PFSK-1 (cell line): ENCODE data around the gene EFEMP1.

ENCODE experiments used
- POLR2AphosphoS5 ChIP-seq: IDR thresholded peaks from 2 replicates; pipeline ENCODE4 v1.6.1; 2012; ENCODE audit warnings: low read depth, mild to moderate bottlenecking, control low read depth, low read length, moderate library complexity
- TAF1 ChIP-seq: IDR thresholded peaks from 2 replicates; pipeline ENCODE4 v1.6.1; 2012; ENCODE audit warnings: low read length, control low read depth, borderline replicate concordance; ENCODE audit not compliant: insufficient read depth
- TF ChIP-seq, protein P1 (sequence below), 2 experiments: IDR thresholded peaks; 2 replicates each; pipeline versions ENCODE4 v1.6.1 to v1.8.0; 2011 to 2012; ENCODE audit warnings: low read depth in 2 of 2, low read length in 2 of 2, control low read depth in 1 of 2, inconsistent platforms in 1 of 2, mild to moderate bottlenecking in 1 of 2, moderate library complexity in 1 of 2; ENCODE audit not compliant: insufficient read depth in 1 of 2

DNA sequence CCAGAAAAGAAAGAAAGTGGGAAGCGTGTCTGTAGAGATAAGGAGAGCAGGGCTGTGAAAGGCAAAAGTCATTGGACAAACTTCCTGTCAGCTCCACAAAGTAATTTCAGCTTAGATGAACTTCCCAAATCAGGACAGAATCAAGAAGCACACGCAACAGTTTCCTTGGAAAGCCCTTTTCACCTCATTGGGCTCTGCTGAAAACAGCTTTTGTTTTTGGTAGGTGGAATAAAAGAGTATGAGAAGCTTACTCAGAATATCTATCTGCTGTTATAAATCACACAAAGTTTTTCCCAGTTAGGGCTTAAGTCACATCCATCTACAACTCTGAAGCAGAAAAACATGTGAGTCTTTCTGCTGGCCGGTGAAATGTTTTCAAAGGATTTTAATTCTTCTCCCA is 42.4 kb upstream of the EFEMP1 start:
- TF ChIP-seq, protein P1, sequence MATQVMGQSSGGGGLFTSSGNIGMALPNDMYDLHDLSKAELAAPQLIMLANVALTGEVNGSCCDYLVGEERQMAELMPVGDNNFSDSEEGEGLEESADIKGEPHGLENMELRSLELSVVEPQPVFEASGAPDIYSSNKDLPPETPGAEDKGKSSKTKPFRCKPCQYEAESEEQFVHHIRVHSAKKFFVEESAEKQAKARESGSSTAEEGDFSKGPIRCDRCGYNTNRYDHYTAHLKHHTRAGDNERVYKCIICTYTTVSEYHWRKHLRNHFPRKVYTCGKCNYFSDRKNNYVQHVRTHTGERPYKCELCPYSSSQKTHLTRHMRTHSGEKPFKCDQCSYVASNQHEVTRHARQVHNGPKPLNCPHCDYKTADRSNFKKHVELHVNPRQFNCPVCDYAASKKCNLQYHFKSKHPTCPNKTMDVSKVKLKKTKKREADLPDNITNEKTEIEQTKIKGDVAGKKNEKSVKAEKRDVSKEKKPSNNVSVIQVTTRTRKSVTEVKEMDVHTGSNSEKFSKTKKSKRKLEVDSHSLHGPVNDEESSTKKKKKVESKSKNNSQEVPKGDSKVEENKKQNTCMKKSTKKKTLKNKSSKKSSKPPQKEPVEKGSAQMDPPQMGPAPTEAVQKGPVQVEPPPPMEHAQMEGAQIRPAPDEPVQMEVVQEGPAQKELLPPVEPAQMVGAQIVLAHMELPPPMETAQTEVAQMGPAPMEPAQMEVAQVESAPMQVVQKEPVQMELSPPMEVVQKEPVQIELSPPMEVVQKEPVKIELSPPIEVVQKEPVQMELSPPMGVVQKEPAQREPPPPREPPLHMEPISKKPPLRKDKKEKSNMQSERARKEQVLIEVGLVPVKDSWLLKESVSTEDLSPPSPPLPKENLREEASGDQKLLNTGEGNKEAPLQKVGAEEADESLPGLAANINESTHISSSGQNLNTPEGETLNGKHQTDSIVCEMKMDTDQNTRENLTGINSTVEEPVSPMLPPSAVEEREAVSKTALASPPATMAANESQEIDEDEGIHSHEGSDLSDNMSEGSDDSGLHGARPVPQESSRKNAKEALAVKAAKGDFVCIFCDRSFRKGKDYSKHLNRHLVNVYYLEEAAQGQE (IDR thresholded peaks at IDR 0.05; ENCODE audit: insufficient read depth in 1 of 2, low read depth in 2 of 2, low read length in 2 of 2), result no peak
- TF ChIP-seq POLR2AphosphoS5 (no peak), TAF1 (no peak)
